ENCODE data around the gene KPRP. TPM values are rescaled to one million over a fixed set of nuclear protein-coding genes. Genes with fewer than 3 reads are reported as not detected.

KPRP gene
- not detected for total RNA-seq

GRCh38 chr1:152757747-152758146, at the start of gene KPRP:
Gene KPRP, plus strand, starts transcription at chr1:152758025. Its CDS starts 1,564 bp downstream, at chr1:152759589.
- no peak for TF ChIP-seq EP300 (IDR thresholded peaks at IDR 0.05)
- TF ChIP-seq, protein P1, sequence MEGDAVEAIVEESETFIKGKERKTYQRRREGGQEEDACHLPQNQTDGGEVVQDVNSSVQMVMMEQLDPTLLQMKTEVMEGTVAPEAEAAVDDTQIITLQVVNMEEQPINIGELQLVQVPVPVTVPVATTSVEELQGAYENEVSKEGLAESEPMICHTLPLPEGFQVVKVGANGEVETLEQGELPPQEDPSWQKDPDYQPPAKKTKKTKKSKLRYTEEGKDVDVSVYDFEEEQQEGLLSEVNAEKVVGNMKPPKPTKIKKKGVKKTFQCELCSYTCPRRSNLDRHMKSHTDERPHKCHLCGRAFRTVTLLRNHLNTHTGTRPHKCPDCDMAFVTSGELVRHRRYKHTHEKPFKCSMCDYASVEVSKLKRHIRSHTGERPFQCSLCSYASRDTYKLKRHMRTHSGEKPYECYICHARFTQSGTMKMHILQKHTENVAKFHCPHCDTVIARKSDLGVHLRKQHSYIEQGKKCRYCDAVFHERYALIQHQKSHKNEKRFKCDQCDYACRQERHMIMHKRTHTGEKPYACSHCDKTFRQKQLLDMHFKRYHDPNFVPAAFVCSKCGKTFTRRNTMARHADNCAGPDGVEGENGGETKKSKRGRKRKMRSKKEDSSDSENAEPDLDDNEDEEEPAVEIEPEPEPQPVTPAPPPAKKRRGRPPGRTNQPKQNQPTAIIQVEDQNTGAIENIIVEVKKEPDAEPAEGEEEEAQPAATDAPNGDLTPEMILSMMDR (IDR thresholded peaks at IDR 0.05), result no peak
- TF ChIP-seq POLR2A (IDR thresholded peaks at IDR 0.05), result no peak
- H3K27ac ChIP-seq, result no peak within 1 kb of the TSS
- no peak for DNase-seq (ENCODE audit: low spot score in 2 of 2)
- H3K4me3 ChIP-seq, result no peak within 1 kb of the TSS
- no peaks in the 10 kb centered on the region for H3K9me3 ChIP-seq
- H3K36me3 ChIP-seq, result no peaks in the 10 kb centered on the region
- WGBS, 2 donors, result 69 to 82% methylated on average over 4 to 6 of the region's 6 CpGs
- no peaks in the 10 kb centered on the region for H3K4me1 ChIP-seq
- no peaks in the 10 kb centered on the region for H3K27me3 ChIP-seq

DNA sequence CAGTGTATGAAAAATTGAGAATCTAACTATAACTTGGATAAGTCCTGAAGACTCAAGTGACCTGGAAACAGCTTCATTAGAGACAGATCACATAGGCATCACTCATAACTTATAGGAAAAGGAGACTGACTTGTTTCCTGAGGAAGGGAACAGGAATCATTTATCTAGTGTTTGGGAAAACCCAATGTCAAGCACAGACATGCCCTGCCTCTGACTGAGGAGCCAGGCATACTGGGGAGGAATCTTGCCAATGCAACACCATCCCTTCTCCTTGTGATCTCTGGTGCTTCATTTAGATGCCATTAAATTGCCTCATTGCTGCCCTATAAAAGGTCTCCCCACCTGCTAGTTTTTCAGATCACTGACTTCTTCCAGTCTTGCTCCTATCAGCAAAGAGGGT, 39.6 kb upstream of the KPRP start:
- Histone ChIP-seq H3K4me1 (no peaks in the 10 kb centered on the region), H3K4me3 (no peak overlapping the region), H3K27ac (no peak overlapping the region), H3K27me3 (no peaks in the 10 kb centered on the region), H3K9me3 (peaks cover 0 to 17% (median 0%) of the 10 kb centered on the region in 4 donors), H3K36me3 (no peaks in the 10 kb centered on the region)
- no peak for TF ChIP-seq POLR2A (IDR thresholded peaks at IDR 0.05)
- TF ChIP-seq, protein P1 (IDR thresholded peaks at IDR 0.05), result no peak
- TF ChIP-seq EP300 (IDR thresholded peaks at IDR 0.05), result no peak
- DNase-seq (ENCODE audit: low spot score in 2 of 2), result no peak

- H3K4me1 ChIP-seq, result no peaks in the 10 kb centered on the region
- H3K4me3 ChIP-seq, result no peak overlapping the region
- no peaks in the 10 kb centered on the region for H3K27me3 ChIP-seq
- no peaks in the 10 kb centered on the region for H3K36me3 ChIP-seq
- TF ChIP-seq, protein P1 (IDR thresholded peaks at IDR 0.05), result no peak
- TF ChIP-seq EP300 (IDR thresholded peaks at IDR 0.05) (no peak), POLR2A (IDR thresholded peaks at IDR 0.05) (no peak)
- H3K9me3 ChIP-seq, result no peaks in the 10 kb centered on the region
- H3K27ac ChIP-seq, result no peak overlapping the region
- no peak for DNase-seq (ENCODE audit: low spot score in 2 of 2)
Observed at GRCh38 chr1:152725261-152725660, 32.6 kb upstream of the KPRP start.

- TF ChIP-seq POLR2A (IDR thresholded peaks at IDR 0.05), result no peak
- no peak for TF ChIP-seq EP300 (IDR thresholded peaks at IDR 0.05)
- TF ChIP-seq, protein P1 (IDR thresholded peaks at IDR 0.05), result no peak
- H3K36me3 ChIP-seq, result no peaks in the 10 kb centered on the region
- no peaks in the 10 kb centered on the region for H3K9me3 ChIP-seq
- DNase-seq (ENCODE audit: low spot score in 2 of 2), result no peak
- 78 to 93% methylated on average over 1 of the region's 1 CpG for WGBS, 2 donors
- H3K27me3 ChIP-seq, result no peaks in the 10 kb centered on the region
- H3K4me3 ChIP-seq, result no peak overlapping the region
- H3K27ac ChIP-seq, result no peak overlapping the region
- no peaks in the 10 kb centered on the region for H3K4me1 ChIP-seq
Observed at GRCh38 chr1:152728986-152729385, 28.8 kb upstream of the KPRP start.

GRCh38 chr1:152735648-152736047, 22.2 kb upstream of the KPRP start:
- H3K9me3 ChIP-seq, result no peaks in the 10 kb centered on the region
- TF ChIP-seq POLR2A (IDR thresholded peaks at IDR 0.05), result no peak
- TF ChIP-seq EP300 (IDR thresholded peaks at IDR 0.05), result no peak
- TF ChIP-seq, protein P1 (IDR thresholded peaks at IDR 0.05), result no peak
- H3K4me1 ChIP-seq, result no peaks in the 10 kb centered on the region
- H3K27ac ChIP-seq, result no peak overlapping the region
- no peaks in the 10 kb centered on the region for H3K36me3 ChIP-seq
- no peaks in the 10 kb centered on the region for H3K27me3 ChIP-seq
- 28 to 34% methylated on average over 1 of the region's 1 CpG for WGBS, 2 donors
- no peak for DNase-seq (ENCODE audit: low spot score in 2 of 2)
- H3K4me3 ChIP-seq, result no peak overlapping the region

Data from tibial nerve (tissue), 4 donors.